AG09309 (cell line): ENCODE measurements around the gene SLC38A3.

Experiments
- DNase-seq: peaks from one replicate; pipeline ENCODE4 v3.0.0-alpha.2; 2010; ENCODE audit warnings: low read depth
- H3K4me3 ChIP-seq: 2 replicates; pipeline ENCODE4 v1.5.1; 2011; ENCODE audit warnings: mild to moderate bottlenecking, low read depth, low read length, moderate library complexity; ENCODE audit not compliant: control insufficient read depth
- TF ChIP-seq, protein P1 (sequence below): IDR thresholded peaks from 2 replicates; pipeline ENCODE4 v1.5.1; 2011; ENCODE audit warnings: mild to moderate bottlenecking, low read depth, low read length, inconsistent platforms; ENCODE audit not compliant: insufficient read depth, control insufficient read depth; ENCODE audit errors: missing control alignments

Gene SLC38A3

GRCh38 chr3:50194903-50195500 is 10.1 kb upstream of the SLC38A3 start:
- no peak overlapping the region for H3K4me3 ChIP-seq
- DNase-seq, result no peak
- TF ChIP-seq, protein P1, sequence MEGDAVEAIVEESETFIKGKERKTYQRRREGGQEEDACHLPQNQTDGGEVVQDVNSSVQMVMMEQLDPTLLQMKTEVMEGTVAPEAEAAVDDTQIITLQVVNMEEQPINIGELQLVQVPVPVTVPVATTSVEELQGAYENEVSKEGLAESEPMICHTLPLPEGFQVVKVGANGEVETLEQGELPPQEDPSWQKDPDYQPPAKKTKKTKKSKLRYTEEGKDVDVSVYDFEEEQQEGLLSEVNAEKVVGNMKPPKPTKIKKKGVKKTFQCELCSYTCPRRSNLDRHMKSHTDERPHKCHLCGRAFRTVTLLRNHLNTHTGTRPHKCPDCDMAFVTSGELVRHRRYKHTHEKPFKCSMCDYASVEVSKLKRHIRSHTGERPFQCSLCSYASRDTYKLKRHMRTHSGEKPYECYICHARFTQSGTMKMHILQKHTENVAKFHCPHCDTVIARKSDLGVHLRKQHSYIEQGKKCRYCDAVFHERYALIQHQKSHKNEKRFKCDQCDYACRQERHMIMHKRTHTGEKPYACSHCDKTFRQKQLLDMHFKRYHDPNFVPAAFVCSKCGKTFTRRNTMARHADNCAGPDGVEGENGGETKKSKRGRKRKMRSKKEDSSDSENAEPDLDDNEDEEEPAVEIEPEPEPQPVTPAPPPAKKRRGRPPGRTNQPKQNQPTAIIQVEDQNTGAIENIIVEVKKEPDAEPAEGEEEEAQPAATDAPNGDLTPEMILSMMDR, result no peak

- no peak for DNase-seq
- TF ChIP-seq, protein P1, result no peak
- no peak overlapping the region for H3K4me3 ChIP-seq
These were observed 9.4 kb upstream of the SLC38A3 start for GRCh38 chr3:50195501-50196252.

- DNase-seq, result no peak
These were observed 8.7 kb upstream of the SLC38A3 start for GRCh38 chr3:50196253-50196801.

GRCh38 chr3:50201573-50202315 is 3.3 kb upstream of the SLC38A3 start:
- TF ChIP-seq, protein P1, result no peak
- DNase-seq, result no peak

More at GRCh38 chr3:50196253-50196801, 8.7 kb upstream of the SLC38A3 start:
- TF ChIP-seq, protein P1, result no peak
- H3K4me3 ChIP-seq, result no peak overlapping the region

DNA sequence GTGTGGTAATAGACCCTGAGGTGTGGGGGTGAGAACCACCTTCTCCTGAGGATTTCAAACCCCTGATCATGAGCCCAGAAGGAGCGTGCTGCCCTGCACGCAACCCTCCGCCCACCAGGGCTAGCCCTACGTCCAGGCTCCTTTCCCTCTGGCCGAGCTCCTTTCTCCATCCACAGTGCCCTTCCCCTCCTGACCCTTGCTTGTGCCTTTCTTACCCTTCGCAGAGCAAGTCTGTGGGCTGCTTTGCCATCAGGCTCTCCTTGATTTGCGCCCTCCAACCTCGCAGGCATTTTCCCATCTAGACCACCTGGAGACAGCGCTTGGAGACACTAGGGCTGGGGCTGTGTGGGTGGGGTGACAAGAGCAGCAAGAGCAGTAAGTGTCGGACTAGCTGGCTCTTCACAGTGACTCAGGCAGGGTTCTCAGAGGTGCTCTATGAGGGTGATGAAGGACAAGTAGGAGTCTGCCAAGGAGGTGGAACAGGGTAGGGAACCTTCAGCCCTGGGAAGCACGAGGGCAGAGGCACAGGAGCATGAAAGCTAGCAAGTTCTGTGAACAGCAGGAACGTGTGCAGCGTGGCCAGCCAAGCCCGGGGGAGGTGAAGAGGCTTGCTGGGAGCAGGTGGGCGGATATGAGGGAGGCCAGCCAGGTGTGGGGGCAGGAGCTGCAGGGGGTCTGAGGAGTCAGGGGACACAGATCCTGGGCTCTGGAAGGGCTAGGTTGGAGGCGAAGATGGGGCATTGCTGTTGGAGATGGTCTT is 2.5 kb upstream of the SLC38A3 start:
- no peak overlapping the region for H3K4me3 ChIP-seq
- DNase-seq, result no peak
- TF ChIP-seq, protein P1, result no peak

More at GRCh38 chr3:50201573-50202315, 3.3 kb upstream of the SLC38A3 start:
- no peak overlapping the region for H3K4me3 ChIP-seq
